IPS-20b (cell line): ENCODE results near the gene SPIB.

Experiments
- H3K27ac ChIP-seq: one replicate; pipeline ENCODE4 v1.5.1; 2013; ENCODE audit warnings: low read length
- H3K27me3 ChIP-seq: 2 replicates; pipeline ENCODE4 v1.6.1; 2013; ENCODE audit warnings: mild to moderate bottlenecking, low read length, inconsistent platforms; ENCODE audit not compliant: insufficient read depth
- H3K36me3 ChIP-seq: 2 replicates; pipeline ENCODE4 v1.6.1; 2013; ENCODE audit warnings: low read depth, mild to moderate bottlenecking, inconsistent platforms, low read length, moderate library complexity; ENCODE audit not compliant: insufficient read depth
- H3K4me1 ChIP-seq: 2 replicates; pipeline ENCODE4 v1.6.1; 2013; ENCODE audit warnings: mild to moderate bottlenecking, control low read depth, inconsistent platforms, low read length, moderate library complexity; ENCODE audit not compliant: insufficient read depth
- H3K4me3 ChIP-seq: 2 replicates; pipeline ENCODE4 v1.5.1; 2013; ENCODE audit warnings: mild to moderate bottlenecking, low read length, inconsistent platforms
- H3K9ac ChIP-seq: 2 replicates; pipeline ENCODE4 v1.6.1; 2013; ENCODE audit warnings: low read depth, mild to moderate bottlenecking, inconsistent platforms, low read length, moderate library complexity
- H3K9me3 ChIP-seq: 2 replicates; pipeline ENCODE4 v1.6.1; 2013; ENCODE audit warnings: mild to moderate bottlenecking, low read depth, low read length, inconsistent platforms; ENCODE audit not compliant: insufficient read depth

Gene SPIB

DNA sequence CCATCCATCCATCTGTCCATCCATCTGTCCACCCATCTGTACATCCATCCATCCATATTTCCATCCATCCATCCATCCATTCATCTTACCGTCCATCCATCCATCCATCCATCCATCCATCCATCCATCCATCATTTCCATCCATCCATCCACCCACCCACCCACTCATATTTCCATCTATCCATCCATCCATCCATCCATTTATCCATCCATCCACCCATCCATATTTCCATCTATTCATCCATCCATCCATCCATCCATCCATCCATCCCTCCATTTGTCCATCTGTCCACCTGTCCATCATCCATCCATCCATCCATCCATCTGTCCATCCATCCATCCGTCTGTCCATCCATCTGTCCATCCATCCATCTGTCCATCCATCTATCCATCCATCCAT is 37.3 kb downstream of the SPIB start:
- Histone ChIP-seq H3K9me3 (peaks cover 21% of the 10 kb centered on the region; the same call in 1 of the 2 replicates), H3K4me1 (no peaks in the 10 kb centered on the region), H3K36me3 (no peaks in the 10 kb centered on the region), H3K4me3 (no peak overlapping the region), H3K27ac (no peak overlapping the region), H3K27me3 (no peaks in the 10 kb centered on the region), H3K9ac (no peak overlapping the region)

- Histone ChIP-seq H3K4me1 (no peaks in the 10 kb centered on the region), H3K27me3 (no peaks in the 10 kb centered on the region), H3K27ac (no peak overlapping the region), H3K9ac (no peak overlapping the region), H3K9me3 (peaks cover 21% of the 10 kb centered on the region; the same call in 1 of the 2 replicates), H3K4me3 (no peak overlapping the region), H3K36me3 (no peaks in the 10 kb centered on the region)
Measured at GRCh38 chr19:50457300-50457699, 38.6 kb downstream of the SPIB start.

DNA sequence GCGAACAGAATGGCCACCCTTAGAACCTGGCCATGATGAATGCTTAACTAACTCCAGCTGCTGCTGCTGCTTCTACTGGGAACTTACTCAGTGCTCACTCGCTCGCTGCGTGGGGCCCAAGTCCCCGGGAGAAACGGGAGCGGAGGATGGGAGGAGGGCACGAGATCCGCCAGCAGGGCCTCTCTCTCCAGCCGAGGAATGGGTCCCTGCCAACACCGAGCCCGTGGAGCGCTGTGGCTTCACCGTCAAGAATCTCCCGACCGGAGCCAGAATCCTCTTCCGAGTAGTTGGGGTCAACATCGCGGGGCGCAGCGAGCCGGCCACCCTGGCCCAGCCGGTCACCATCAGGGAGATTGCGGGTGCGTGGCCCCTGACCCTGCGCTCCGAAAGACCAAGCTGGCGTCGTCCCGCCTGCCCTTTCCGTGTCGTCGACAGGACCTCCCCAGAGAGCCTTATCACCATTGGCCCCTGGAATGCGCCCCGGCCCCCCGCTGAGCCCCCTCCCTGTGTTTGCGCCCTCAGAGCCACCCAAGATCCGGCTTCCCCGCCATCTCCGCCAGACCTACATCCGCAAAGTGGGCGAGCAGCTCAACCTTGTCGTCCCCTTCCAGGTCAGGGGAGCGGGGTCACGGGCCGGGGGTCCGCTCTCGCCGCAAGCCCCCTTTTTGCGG is 39.8 kb downstream of the SPIB start:
- no peak overlapping the region for H3K9ac ChIP-seq
- peaks cover 21% of the 10 kb centered on the region; the same call in 1 of the 2 replicates for H3K9me3 ChIP-seq
- no peak overlapping the region for H3K4me3 ChIP-seq
- H3K27ac ChIP-seq = no peak overlapping the region
- H3K36me3 ChIP-seq = no peaks in the 10 kb centered on the region
- no peaks in the 10 kb centered on the region for H3K27me3 ChIP-seq
- no peaks in the 10 kb centered on the region for H3K4me1 ChIP-seq

DNA sequence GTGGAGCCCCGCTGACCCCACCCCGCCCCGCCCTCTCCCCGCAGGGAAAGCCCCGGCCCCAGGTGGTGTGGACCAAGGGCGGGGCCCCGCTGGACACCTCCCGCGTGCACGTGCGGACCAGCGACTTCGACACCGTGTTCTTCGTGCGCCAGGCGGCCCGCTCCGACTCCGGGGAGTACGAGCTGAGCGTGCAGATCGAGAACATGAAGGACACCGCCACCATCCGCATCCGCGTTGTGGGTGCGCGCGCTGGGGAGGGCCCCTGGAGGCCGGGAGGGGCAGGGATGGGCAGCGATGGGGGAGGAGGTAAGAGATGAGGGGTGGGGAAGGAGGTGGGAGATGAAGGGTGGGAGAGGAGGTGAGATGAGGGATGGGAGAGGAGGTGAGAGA is 40.3 kb downstream of the SPIB start:
- Histone ChIP-seq H3K27ac (no peak overlapping the region), H3K36me3 (no peaks in the 10 kb centered on the region), H3K4me1 (no peaks in the 10 kb centered on the region)

GRCh38 chr19:50459638-50460037 is 40.9 kb downstream of the SPIB start:
- no peak overlapping the region for H3K27ac ChIP-seq
- H3K9ac ChIP-seq = no peak overlapping the region
- peaks cover 24% of the 10 kb centered on the region; the same call in 1 of the 2 replicates for H3K9me3 ChIP-seq
- H3K4me3 ChIP-seq = no peak overlapping the region
- no peaks in the 10 kb centered on the region for H3K36me3 ChIP-seq
- no peaks in the 10 kb centered on the region for H3K27me3 ChIP-seq
- no peaks in the 10 kb centered on the region for H3K4me1 ChIP-seq

More for the DNA sequence above, 40.3 kb downstream of the SPIB start:
- Histone ChIP-seq H3K9me3 (peaks cover 19% of the 10 kb centered on the region; the same call in 1 of the 2 replicates), H3K9ac (no peak overlapping the region), H3K4me3 (no peak overlapping the region), H3K27me3 (no peaks in the 10 kb centered on the region)

DNA sequence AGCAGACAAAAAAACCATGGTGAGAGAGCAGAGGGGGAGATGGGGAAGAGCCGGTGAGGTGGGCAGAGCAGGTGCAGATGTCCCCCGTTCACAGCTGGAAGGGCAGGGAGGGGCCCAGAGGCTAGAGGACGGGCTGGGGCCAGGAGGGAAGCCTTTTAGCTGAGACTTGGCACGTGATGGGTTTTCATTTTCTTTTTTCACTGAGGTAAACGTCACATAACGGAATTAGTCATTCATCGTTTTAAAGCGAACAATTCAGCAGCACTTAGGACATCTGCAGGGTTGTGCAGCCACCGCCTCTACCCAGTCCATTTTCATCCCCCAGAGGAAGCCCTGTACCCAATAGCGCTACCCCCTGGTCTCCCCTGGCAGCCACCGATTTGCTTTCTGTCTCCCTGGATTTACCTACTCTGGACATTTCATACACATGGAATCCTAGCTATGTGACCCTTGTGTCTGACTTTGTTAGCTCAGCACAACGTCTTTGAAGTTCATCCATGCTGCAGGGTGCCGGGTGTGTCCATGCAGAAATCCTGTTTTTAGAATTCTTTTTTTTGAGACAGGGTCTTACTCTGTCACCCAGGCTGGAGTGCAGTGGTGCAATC is 41.5 kb downstream of the SPIB start:
- Histone ChIP-seq H3K4me3 (no peak overlapping the region), H3K4me1 (no peaks in the 10 kb centered on the region), H3K9ac (no peak overlapping the region), H3K27ac (no peak overlapping the region), H3K27me3 (no peaks in the 10 kb centered on the region), H3K9me3 (peaks cover 24% of the 10 kb centered on the region), H3K36me3 (no peaks in the 10 kb centered on the region)

- peaks cover 14% of the 10 kb centered on the region for H3K9me3 ChIP-seq
- H3K9ac ChIP-seq = no peak overlapping the region
- no peaks in the 10 kb centered on the region for H3K27me3 ChIP-seq
- H3K4me3 ChIP-seq = no peak overlapping the region
- H3K4me1 ChIP-seq = no peaks in the 10 kb centered on the region
- no peaks in the 10 kb centered on the region for H3K36me3 ChIP-seq
- no peak overlapping the region for H3K27ac ChIP-seq
Measured at GRCh38 chr19:50461066-50461875, 42.5 kb downstream of the SPIB start.

DNA sequence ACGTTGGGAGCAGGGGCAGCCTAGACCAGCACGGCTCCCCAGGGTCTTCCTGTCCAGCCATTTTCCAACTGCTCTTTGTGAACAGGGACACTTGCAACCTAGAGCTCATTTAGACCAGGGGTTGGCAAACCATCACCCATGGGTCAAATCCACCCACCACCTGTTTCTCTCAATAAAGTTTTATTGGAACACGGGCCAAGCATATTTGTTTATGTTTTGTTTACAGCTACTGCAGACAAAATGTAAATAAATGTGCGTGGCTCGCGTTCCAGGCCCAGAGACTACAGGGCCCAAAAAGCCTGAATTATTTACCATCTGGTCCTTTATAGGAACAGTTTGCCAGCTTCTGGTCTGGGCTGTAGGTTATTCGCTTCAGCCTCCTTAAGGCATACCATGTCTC is 44.2 kb downstream of the SPIB start:
- Histone ChIP-seq H3K36me3 (no peaks in the 10 kb centered on the region), H3K4me3 (no peak overlapping the region), H3K4me1 (no peaks in the 10 kb centered on the region), H3K27ac (no peak overlapping the region), H3K9me3 (peaks cover 13% of the 10 kb centered on the region), H3K27me3 (no peaks in the 10 kb centered on the region), H3K9ac (no peak overlapping the region)

GRCh38 chr19:50464348-50464747 is 45.6 kb downstream of the SPIB start:
- no peaks in the 10 kb centered on the region for H3K4me1 ChIP-seq
- H3K9me3 ChIP-seq = peaks cover 15% of the 10 kb centered on the region
- no peaks in the 10 kb centered on the region for H3K27me3 ChIP-seq
- H3K36me3 ChIP-seq = no peaks in the 10 kb centered on the region
- H3K27ac ChIP-seq = no peak overlapping the region
- no peak overlapping the region for H3K9ac ChIP-seq
- no peak overlapping the region for H3K4me3 ChIP-seq

DNA sequence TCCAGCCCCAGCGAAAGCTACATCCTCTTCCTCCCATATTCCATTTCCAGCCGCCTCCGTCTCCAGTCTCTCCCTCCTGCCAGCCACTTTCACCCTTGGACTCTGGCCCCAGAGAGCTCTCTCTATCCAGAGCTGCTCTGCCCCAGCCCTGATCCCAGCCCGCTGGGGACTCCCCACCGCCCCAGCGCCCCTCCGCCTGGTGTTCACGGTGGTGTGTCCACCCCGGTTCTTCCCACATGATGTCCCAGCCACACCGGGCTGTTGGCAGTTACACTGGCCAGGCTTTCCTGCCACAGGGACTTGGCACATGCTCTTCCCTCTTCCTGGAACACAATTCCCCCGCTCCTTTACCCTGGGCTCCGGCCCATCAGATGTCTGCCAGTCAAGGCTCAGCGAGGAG is 46.3 kb downstream of the SPIB start:
- no peaks in the 10 kb centered on the region for H3K36me3 ChIP-seq
- H3K9me3 ChIP-seq = peaks cover 21% of the 10 kb centered on the region
- H3K4me1 ChIP-seq = no peaks in the 10 kb centered on the region
- H3K27me3 ChIP-seq = no peaks in the 10 kb centered on the region
- no peak overlapping the region for H3K9ac ChIP-seq
- H3K27ac ChIP-seq = no peak overlapping the region
- H3K4me3 ChIP-seq = no peak overlapping the region

- peaks cover 22% of the 10 kb centered on the region for H3K9me3 ChIP-seq
- H3K4me3 ChIP-seq = no peak overlapping the region
- H3K36me3 ChIP-seq = no peaks in the 10 kb centered on the region
- H3K4me1 ChIP-seq = no peaks in the 10 kb centered on the region
- no peak overlapping the region for H3K9ac ChIP-seq
- no peak overlapping the region for H3K27ac ChIP-seq
- H3K27me3 ChIP-seq = no peaks in the 10 kb centered on the region
Measured at GRCh38 chr19:50465986-50466705, 47.4 kb downstream of the SPIB start.
